HG03039 (cell line): Measurements from ENCODE around the gene LRRC8E.

ENCODE experiments used
- ATAC-seq: cut with Tn5 transposase; IDR thresholded peaks from one replicate; pipeline ENCODE4 v1.9.1; 2021; ENCODE audit warnings: mild to moderate bottlenecking, moderate library complexity; ENCODE audit not compliant: unreplicated experiment

LRRC8E gene

DNA sequence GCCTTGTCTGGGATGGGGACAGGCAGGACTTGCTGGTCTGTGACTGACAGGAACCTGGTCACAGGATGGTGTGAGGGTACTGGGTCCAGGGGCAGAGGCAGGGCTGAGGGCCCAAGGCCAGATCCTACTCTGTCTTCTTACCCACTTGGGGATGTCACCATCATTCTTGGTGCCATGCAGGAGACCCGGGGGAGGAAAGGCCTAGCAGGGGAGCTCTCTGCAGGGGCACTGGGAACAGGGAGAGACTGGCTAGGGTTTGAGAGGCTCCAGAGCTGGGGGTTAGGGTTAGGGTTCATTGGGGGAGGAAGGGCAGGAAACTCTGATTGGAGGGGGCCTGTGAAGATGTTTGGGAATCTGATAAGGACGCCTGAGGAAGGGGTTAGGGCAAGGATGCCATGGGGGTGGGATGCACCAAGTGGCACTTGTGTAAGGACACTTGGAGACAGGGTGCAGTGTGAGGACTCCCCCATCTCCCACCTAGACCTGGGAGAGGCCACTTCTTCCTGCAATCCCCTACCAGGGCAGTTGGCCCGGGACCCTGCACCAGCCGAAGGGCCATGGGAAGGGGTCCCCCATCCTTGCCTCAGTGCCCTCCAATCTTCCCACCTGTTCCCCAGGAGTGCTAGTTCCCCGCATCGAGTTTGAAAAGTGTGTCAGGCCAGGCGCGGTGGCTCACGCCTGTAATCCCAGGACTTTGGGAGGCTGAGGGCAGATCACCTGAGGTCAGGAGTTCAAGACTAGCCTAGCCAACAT lies 21.0 kb upstream of the LRRC8E start:
- ATAC-seq = no peak

DNA sequence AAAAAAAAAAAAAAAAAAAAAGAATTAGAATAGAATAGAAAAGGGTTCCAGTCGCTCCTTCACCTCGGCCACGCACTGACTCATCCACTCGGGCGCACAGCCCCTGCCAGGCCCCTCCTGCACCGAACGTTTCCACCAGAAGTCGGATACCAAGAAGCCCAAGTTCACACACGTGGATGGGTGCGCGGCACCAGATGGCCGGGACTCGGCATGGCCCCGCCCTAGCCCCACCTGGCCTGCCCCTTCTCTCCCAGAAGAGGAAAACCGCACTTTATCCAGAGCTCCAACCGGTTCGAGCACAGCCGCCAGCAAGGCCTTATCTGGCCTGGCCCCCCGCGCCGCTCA lies 20.0 kb upstream of the LRRC8E start:
- no peak for ATAC-seq

DNA sequence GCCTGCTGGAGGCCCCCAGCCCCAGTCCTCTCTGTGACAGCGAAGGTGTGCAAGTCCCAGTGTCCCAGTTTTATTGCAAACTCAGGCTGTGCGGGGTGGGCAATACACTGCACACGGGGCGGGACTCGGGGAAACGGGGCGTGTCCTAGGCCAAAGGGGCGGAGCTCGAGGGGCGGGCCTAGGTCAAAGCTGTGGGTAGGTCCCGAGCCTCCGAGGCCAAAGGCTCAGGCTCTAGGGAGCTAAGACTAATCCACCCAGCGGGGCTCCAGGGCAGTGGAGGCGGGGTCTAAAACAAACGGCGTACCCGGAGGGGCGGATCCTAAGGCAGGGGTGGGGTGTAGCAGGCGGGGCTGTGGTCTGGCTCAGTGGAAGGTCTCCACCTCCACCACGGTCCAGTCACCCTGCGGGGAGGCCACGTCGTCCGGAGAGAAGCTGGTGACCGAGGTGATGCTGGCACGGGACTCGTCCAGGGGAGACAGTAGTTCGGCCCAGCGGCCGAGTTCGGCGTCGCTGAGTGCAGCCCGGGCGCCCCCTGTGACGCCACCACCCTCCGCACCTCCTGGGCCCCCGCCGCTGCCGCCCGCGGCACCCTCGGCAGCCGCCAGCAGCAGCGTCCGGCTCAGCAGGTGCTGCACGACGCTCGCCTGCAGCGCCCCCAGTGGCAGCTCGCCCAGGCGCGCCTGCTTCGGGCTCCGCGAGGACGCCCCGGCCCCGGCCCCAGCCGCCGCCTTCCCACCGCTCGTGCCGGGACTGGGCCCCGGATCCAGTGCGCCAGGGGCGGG lies 19.4 kb upstream of the LRRC8E start:
- peak; percentile 45 for ATAC-seq

DNA sequence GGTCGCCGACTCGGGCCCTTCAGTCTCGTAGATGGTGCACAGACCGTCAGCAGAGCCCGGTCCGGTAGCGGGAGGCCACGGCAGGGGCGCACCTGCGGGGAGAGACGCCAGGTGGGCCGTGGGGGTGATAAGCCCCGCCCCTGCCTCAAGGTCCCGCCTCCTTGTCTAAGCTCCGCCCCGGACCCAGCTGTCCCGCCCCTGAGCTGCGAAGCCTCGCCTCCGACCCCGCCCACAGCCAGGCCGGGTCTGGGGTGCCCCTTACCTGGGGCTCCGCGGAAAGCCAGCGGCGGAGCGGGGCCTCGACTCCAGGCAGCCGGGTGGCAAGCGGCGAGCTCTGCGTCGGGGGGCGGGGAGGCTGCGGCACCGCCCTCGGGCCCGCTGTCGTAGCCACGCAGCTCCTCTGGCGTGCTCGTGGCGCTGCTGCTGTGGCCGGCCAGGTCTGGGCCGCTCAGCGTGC lies 18.8 kb upstream of the LRRC8E start:
- ATAC-seq = peak; percentile 54

DNA sequence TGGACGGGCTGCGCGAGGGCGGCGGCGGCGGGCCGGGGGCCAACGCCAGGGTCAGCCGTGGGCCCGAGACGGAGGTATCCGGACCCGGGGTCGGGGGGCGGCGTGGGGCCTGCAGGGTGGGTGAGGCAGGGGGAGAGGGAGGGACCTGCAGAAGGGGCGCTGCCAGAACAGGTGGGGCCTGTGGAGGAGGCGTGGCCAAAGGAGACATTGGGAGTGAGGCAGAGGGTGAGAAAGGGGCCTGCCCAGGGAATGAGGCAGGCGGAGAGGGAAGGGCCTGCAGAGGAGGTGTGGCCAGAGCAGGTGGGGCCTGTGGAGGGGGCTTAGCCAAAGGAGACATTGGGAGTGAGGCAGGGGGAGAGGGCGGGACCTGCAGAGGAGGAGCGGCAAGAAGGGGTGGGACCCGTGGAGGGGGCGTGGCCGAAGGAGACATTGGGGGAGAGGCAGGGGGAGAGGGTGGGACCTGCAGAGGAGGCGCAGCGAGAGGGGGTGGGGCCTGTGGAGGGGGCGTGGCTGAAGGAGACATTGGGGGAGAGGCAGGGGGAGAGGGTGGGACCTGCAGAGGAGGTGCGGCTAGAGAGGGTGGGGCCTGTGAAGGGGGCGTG lies 18.3 kb upstream of the LRRC8E start:
- ATAC-seq = peak; percentile 4

DNA sequence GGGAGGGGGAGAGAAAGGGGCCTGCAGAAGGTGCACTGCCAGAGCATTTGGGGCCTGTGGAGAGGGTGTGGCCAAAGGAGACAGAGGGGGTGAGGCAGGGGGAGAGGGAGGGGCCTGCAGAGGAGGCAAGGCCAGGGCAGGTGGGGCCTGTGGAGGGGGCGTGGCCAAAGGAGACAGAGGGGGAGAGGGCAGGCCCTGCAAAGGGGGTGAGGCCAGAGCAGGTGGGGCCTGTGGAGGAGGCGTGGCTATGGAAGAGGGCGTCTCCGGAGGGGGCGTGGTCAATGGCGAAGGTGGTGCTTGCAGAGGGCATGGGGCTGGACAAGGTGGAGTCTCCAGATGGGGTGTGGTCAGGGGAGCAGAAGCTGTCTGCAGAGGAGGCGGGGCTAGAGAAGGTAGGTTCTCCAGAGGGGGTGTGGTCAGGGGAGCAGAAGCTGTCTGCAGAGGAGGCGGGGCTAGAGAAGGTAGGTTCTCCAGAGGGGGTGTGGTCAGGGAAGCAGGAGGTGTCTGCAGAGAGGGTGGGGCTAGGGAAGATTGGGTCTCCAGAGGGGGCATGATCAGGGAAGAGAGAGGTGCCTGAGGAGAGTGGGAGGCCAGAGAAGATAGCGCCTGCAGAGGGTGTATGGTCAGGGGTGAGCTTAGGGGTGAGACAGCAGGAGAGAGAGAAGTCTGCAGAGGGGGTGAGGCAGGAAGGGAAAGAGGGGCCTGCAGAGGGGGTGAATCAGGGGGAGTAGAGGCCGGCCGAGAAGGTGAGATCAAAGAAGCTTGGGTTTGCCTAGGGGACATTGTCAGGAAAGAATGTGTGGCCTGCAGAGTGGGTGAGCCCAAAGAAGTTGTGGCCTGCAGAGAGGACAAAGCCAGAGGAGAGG lies 17.5 kb upstream of the LRRC8E start:
- ATAC-seq = no peak

DNA sequence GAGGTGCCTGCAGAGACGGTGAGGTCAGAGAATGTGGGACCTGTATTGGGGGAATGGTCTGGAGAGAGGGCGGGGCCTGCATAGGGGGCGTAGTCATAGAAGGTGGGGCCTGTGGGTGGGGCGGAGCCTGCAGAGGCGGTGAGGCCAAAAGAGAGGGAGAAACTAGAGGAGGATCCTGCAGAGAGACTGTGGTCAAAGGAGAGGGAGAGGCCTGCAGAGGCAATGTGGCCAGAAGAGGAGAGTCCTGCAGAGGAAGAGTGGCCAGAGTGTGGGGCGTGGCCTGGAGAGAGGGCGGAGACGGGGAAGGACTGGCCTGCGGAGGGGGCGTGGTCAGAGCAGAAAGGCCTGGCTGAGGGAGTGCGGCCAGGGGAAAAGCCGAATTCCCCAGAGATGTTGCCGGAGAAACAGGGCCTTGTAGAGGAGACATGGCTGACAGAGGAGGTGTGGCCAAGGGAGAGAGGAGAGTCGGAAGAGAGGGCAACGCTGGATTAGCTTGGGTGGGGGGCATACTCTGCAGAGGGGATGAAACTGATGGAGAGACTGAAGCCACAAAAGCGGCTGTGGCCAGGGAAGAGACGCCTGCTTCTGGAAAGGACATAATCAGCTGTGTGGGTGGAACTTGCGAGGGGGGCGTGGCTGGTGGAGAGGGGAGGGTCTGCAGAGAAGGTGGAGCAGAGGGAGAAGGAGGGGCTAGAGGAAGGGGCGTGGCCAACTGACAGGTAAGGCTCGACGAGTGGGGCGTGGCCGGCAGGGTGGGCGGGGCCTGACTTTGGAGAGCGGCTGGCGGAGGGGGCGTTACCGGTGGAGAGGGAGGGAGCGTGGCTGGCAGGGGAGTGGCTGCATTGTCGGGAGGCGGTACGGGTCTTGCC lies 16.6 kb upstream of the LRRC8E start:
- ATAC-seq = no peak

DNA sequence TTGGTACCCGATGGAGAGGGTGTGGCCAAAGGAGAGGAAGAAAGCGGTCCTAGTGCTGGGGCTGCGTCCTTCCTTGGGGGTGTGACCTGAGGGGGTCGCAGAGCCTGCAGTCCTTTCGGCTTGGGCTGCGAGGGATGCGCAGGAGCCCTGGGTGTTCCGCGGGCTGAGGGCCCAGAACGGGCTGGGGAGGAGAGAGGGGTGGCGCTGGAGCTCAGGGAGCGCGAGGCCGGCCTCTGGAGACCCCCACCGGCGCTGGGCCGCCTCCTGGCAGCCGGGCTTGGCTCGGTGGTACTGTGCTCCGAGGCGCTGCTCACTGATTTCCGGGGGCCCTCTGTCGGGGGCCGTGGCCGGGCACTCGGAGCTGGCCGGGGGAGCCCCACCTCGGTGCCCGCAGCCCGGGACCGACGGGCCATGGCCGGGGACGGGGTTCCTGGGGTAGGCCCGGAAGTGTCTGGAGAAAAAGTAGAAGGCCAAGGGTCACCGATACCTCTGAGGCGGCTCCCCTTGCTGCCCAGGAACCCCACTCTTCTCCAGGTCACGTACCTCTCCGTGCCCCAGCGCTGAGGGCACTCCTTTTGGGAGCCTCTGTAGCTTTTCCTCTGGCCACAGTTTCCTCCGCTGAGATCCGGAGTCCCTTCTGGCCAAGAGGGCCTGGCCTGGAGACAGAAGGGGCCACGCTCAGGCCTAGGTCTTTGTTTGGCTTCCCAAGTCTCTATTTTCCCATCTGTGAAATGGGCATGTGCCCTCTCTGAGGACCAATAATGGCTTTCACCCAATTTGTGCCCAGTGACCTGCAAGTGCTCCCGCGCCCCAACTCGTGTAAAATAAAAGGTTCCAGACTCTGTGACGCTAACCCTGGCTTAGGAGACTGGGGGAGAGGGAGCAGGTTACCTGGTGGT lies 15.8 kb upstream of the LRRC8E start:
- ATAC-seq = no peak

DNA sequence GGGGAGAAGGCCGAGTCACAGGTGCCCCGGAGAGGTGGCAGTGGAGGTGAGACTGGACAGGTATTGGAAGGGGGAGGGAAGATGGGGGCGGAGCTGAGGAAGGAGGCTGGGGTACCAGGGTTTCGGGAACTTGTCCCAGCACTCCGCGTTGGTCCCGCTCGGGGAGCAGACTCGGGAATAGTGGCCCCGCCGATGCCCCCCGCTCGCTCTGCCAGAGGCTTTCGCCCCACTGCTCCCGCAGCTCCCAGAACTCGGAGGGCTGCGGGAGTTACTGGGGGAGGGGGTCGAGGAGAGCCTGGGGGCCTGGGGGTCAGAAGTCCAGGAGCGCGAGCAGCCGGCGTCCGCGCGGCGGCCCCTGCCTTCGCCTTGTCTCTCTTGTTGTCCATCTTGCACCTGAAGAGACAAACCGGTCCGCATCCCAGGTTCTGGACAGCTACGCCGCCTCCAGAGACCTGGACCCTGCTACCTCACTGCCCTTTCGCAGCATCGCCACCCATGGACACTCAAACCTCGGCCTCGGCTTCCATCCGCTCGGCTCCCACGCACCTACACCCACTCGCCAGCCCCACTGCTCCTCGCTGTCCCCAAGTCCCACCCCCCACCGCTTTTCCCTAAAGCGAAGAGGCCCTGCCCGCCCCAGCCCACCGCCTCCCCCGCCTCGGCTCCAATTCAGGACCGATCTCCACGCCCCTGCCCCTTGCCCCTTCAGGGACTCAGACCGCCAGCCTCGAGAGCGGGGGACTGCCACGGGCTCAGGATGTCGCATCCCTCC lies 14.8 kb upstream of the LRRC8E start:
- ATAC-seq = no peak

DNA sequence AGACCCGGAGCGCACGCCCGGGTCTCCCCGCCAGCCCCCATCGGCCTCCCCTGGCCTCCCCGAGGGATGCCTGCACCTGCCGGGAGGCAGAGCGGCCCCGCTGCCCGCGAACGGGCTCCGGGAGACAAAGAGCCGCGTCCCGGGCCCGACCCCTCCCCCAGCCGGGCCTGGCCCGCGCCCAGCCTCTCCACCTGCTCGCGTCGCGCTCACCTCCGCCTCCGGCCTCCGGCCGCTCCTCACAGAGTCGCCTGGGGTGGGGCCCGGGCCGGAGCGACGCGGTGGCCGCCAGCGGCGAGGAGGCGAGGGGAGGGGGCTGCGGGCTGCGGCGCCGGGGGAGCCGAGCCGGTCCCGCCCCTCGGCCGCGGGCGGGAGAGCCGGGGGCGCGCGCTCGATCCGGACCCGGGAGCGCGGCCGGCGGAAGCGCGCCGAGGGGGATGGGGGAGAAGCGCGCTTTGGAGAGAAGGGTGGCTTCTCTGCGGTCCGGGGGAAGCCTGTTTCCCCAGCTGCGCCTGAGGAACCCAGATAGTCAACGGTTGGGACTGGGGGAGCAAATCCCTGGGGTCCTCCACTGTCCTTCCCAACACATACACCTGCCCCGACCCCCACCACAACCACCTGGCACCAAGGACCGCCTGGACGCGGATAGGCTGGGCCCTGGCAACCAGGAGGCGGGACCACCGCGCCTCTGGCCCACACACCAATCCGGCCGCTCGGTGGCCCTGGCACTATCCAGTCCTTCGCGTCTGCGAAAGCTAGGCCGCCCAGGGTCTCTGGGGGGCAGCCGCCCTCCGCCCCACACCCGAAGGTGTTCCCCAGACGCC lies 14.0 kb upstream of the LRRC8E start, which contains the start of gene PRR36:
PRR36 (minus strand) TSS at position 315 of the 821 bp plus-strand sequence. CDS start 701 bp downstream, outside the sequence.
- ATAC-seq = no peak

DNA sequence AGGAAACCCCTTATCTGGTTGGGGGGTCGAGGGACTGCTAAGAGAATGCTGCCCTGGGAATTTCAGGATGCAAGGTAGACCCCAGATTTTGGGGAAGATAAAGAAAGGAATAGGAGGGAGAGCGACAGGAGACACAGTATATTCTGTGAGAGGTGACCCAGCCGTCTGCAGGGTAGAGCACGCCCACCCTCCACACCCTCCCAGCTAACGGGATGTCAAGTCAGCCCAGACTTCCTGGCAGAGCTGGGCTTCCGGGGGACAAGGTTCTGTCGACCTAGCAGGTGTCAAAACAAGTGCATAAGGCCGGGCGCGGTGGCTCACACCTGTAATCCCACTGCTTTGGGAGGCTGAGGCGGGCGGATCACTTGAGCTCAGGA lies 13.4 kb upstream of the LRRC8E start:
- ATAC-seq = no peak

DNA sequence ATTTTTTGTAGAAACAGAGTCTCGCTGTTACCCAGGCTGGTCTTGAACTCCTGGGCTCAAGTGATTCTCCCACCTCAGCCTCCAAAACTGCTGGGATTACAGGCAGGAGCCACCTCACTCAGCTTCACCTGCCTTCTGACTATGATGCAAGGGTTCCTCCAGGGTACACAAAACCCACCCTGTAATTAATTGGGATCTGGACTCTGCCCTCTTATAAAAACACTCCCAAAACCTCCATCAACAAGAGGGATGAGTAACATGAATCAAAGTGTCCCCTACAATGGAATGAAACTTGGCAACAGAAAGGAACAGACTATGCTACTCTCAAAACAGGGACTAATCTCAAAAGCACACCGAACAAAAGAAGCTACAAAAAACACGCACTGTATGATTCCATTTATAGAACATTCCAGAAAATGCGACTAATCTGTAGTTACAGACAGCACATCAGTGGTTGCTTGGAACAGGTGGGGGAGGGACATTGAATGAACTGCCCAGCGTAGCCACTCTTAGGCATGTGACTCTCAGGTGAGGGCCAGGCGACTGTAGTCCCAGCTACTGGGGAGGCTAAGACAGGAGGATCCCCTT lies 11.0 kb upstream of the LRRC8E start:
- ATAC-seq = no peak

DNA sequence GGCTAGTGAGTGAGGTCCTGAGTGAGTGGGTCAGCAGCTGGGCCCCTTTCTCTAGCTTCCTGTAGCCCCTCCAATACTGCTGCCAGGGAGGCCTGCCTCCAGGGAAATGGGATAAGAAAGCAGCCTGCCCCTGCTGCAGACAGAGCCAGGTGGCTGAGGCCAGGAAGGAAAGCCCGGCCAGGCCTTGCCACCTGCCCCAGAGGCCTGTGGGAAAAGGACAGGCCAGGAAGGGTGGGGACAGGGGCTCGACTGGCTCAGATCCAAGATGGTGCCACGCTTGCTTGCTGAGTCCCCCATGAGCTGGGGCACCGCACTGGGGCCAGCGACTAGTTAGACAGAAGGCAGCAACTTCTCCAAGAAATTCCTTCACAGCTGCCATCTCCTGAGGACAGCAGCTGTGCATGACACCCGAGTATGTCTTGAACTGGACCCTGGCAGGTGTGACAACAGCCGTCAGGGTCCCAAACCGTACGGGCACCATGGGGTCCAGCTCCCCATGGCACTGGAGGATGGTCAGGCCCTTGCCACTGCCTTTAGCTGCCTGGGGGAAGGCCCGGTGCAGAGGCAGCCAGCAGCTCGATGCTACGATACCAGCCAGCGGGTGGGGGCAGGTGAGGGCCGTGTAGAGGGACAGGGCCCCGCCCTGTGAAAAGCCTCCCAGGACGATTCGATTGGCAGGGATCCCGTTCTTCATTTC lies 9.1 kb upstream of the LRRC8E start:
- no peak for ATAC-seq

DNA sequence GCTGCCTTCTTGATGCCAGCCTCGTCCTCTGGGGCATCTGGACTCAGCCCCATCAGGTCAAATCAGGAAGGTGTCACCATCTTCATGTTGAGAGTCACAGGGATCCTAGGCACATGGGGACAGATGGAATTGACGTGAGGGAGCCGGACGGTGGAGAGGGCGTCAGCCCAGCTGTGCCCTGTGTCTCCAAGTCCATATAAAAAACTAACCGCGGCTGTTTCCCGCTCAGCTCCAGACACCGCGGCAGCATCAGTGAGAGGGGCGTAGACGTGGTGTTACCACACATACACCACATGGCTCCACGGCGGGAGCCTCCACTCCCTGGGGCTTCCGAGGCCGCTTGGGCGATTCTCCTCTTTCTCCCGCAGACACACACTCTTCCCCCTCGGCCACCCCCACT lies 8.5 kb upstream of the LRRC8E start:
- no peak for ATAC-seq

DNA sequence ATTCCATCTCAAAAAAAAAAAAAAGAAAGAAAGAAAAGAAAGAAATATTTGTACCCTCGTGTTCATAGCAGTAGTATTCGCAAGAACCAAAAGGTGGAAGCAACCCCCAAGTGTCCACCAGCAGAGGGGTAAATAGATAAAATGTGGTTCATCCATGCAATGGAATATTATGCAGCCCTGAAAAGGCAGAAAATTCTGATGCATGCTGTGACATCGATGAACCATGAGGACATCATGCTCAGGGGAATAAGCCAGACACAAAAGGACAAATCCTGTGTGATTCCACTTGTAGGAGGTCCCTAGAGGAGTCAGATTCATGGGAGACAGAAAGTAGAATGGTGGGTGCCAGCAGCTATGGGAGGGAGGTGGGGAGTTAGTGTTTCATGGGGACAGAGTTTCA lies 6.4 kb upstream of the LRRC8E start:
- ATAC-seq = no peak

DNA sequence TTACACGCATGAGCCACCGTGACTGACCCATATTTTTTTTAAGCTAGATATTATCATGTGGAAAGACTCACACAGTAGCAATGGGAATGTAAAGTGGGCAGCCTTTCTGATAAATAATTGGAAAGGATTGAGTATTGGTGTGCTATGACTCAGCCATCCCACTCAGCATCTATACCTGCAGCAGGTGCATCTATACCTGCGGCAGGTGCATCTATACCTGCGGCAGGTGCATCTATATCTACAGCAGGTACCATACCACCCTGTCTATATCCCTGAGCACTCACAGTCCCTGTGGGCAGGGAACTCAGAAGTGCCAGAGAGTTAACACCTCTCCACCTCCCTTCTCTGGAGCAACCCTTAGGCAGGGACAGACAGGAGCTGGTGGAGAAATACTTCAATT lies 5.2 kb upstream of the LRRC8E start:
- ATAC-seq = no peak
